ENCODE results near the gene OBSL1. TPM values are rescaled to one million over a fixed set of nuclear protein-coding genes. Genes with fewer than 3 reads are reported as not detected.

The OBSL1 gene
- total and polyA plus RNA-seq, 2 donors (not counting 3 experiments of a cell fraction or from before 2014, with no cell fraction given) = 16.7 to 20.7 TPM

DNA sequence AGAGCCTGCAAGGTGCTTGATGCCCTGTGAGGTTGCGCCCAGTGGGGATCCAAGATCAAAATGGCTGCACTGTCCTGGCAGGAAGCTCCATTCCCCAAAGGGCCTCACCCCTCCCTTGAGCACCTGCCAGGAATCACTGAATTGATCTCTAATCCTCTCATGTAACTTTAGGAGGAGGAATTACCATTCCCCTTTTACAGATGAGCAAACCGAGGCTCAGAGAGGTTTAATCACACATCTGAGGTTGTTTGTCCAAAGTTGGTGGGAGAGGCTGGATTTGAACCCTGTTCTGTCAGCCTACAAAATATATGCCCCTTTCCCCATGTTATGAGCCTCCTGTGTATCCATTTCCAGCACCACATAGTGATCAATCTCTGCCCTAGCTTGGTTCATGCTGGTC lies 46.5 kb downstream of the OBSL1 start:
- POLR2A ChIA-PET = no interaction called here
- no peaks in the 10 kb centered on the region for H3K4me1 ChIP-seq (ENCODE audit: control insufficient read depth, extremely low read depth, insufficient read depth, low read length)
- H3K27me3 ChIP-seq (ENCODE audit: control insufficient read depth in 2 of 2, insufficient read depth in 2 of 2, low read length in 2 of 2) = peaks cover 69 to 72% of the 10 kb centered on the region in 2 experiments
- TF ChIP-seq POLR2A (IDR thresholded peaks at IDR 0.05; ENCODE audit: low read depth, low read length) (no peak), EZH2 (IDR thresholded peaks at IDR 0.05; ENCODE audit: borderline replicate concordance, low read depth, low read length, severe bottlenecking) (peak; percentile 43)
- no peaks in the 10 kb centered on the region for H3K9me1 ChIP-seq (replicated peaks; ENCODE audit: control insufficient read depth, extremely low read depth, insufficient read depth, low read length)
- H4K20me1 ChIP-seq (replicated peaks; ENCODE audit: control insufficient read depth, extremely low read depth, insufficient read depth, low read length) = no peaks in the 10 kb centered on the region
- no peak overlapping the region for H2AFZ ChIP-seq (ENCODE audit: low read depth, low read length)
- no peak overlapping the region for H3K9ac ChIP-seq (replicated peaks; ENCODE audit: extremely low read depth, insufficient read depth, low read length)
- no peaks in the 10 kb centered on the region for H3K9me3 ChIP-seq (replicated peaks; ENCODE audit: control insufficient read depth, insufficient read depth, low read length)
- H3K79me2 ChIP-seq (ENCODE audit: control insufficient read depth, insufficient read depth, low read length) = no peaks in the 10 kb centered on the region
- no peaks in the 10 kb centered on the region for H3K36me3 ChIP-seq (ENCODE audit: control insufficient read depth in 2 of 2, extremely low read depth in 1 of 2, insufficient read depth in 2 of 2, low read length in 2 of 2)
- intact Hi-C loops (cut with micrococcal nuclease) = no loop called here
- H3K27ac ChIP-seq (ENCODE audit: insufficient read depth, low read depth, low read length) = no peak overlapping the region
- dilution Hi-C loops (cut with MboI; ENCODE audit: extremely low pct_ligation_motif_present, low sequenced_read_pairs) = no loop called here
- CTCF ChIA-PET = interaction anchor here (1.7 to 12.6 kb wide), 4 partner anchors 13 to 122 kb away, joined by 4 to 731 read pairs (median 168); partner anchors contain the start of gene GMPPA
- no peak for DNase-seq (ENCODE audit: low read depth, low spot score)
- H3K4me2 ChIP-seq (ENCODE audit: insufficient read depth, low read length) = no peak overlapping the region
- FAIRE-seq = no peak
- no TSS peak for BruUV-seq (replicated peaks)
- H3K4me3 ChIP-seq (replicated peaks in 1 of 3; ENCODE audit: insufficient read depth in 1 of 3, low read depth in 1 of 3, low read length in 3 of 3) = no peak overlapping the region

DNA sequence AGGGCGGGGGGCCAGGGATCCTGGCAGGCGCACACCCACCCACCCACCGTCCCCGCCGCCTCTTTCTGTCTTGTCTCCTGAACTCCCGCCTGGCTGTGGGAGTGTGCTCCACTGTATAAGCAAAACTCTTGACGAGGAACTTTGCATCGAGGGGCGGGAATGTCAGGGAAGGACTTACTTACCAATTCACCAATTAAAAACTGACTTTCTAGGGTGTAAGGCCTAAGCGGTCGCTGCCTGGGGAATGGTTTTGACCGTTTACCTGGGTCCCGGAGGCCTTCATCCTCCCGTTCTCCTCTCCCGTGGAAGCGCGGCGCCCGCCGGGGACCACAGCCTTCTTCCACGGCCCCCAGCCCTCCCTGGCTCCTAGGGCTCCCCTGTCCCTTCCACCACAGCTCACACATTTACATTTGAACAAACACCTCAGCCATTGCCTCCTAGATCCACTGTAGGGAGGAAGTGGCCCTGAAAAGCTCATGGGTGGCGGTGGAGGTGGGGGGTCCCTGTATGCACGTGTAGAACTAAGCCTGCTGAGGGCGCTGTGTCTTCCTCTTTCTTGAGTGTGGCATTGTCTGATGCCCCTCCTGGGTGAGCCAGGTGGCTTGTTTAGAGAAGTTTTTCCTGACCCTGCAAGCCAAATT lies 48.2 kb downstream of the OBSL1 start:
- Histone ChIP-seq H3K27ac (ENCODE audit: insufficient read depth, low read depth, low read length) (no peak overlapping the region), H3K27me3 (ENCODE audit: control insufficient read depth in 2 of 2, insufficient read depth in 2 of 2, low read length in 2 of 2) (peaks cover 61 to 64% of the 10 kb centered on the region in 2 experiments), H3K9me3 (replicated peaks; ENCODE audit: control insufficient read depth, insufficient read depth, low read length) (no peaks in the 10 kb centered on the region), H3K36me3 (ENCODE audit: control insufficient read depth in 2 of 2, extremely low read depth in 1 of 2, insufficient read depth in 2 of 2, low read length in 2 of 2) (no peaks in the 10 kb centered on the region), H2AFZ (ENCODE audit: low read depth, low read length) (no peak overlapping the region), H3K9ac (replicated peaks; ENCODE audit: extremely low read depth, insufficient read depth, low read length) (no peak overlapping the region), H3K4me3 (replicated peaks in 1 of 3; ENCODE audit: insufficient read depth in 1 of 3, low read depth in 1 of 3, low read length in 3 of 3) (no peak overlapping the region), H3K4me1 (ENCODE audit: control insufficient read depth, extremely low read depth, insufficient read depth, low read length) (no peaks in the 10 kb centered on the region), H4K20me1 (replicated peaks; ENCODE audit: control insufficient read depth, extremely low read depth, insufficient read depth, low read length) (no peaks in the 10 kb centered on the region), H3K79me2 (ENCODE audit: control insufficient read depth, insufficient read depth, low read length) (no peaks in the 10 kb centered on the region), H3K9me1 (replicated peaks; ENCODE audit: control insufficient read depth, extremely low read depth, insufficient read depth, low read length) (no peaks in the 10 kb centered on the region), H3K4me2 (ENCODE audit: insufficient read depth, low read length) (no peak overlapping the region)
- ChIA-PET POLR2A (no interaction called here), CTCF (interaction anchor here (1.7 to 12.6 kb wide), 3 partner anchors 13 to 121 kb away, joined by 6 to 731 read pairs (median 329); partner anchors contain the start of gene GMPPA)
- TF ChIP-seq FOS (IDR thresholded peaks at IDR 0.05; ENCODE audit: borderline replicate concordance, insufficient read depth, low read length) (no peak), POLR2A (IDR thresholded peaks at IDR 0.05; ENCODE audit: low read depth, low read length) (no peak), GATA2 (IDR thresholded peaks at IDR 0.05; ENCODE audit: insufficient read depth, insufficient read length, low read depth, low read length) (no peak), JUN (IDR thresholded peaks at IDR 0.05; ENCODE audit: borderline replicate concordance, insufficient read depth, insufficient read length, low read depth) (no peak), EZH2 (IDR thresholded peaks at IDR 0.05; ENCODE audit: borderline replicate concordance, low read depth, low read length, severe bottlenecking) (peak; percentile 79), MYC (IDR thresholded peaks at IDR 0.05; ENCODE audit: low read depth, low read length) (no peak), POLR2AphosphoS5 (IDR thresholded peaks at IDR 0.05; ENCODE audit: insufficient read depth, low read depth, low read length) (no peak)
- TF ChIP-seq, protein P1, sequence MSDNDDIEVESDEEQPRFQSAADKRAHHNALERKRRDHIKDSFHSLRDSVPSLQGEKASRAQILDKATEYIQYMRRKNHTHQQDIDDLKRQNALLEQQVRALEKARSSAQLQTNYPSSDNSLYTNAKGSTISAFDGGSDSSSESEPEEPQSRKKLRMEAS (IDR thresholded peaks at IDR 0.05; ENCODE audit: insufficient read depth, insufficient read length) = no peak
- intact Hi-C loops (cut with micrococcal nuclease) (no loop called here), dilution Hi-C loops (cut with MboI; ENCODE audit: extremely low pct_ligation_motif_present, low sequenced_read_pairs) (no loop called here)
- no TSS peak for BruUV-seq (replicated peaks)
- FAIRE-seq = no peak
- no peak for DNase-seq (ENCODE audit: low read depth, low spot score)

Measured in endothelial cell of umbilical vein (primary cell).